Measurements from ENCODE around the gene GPR34. TPM values are rescaled to one million over a fixed set of nuclear protein-coding genes. Genes with fewer than 3 reads are reported as not detected.

Gene GPR34
- total RNA-seq, 2 experiments from 2014 or later = 1.0 to 1.4 TPM

GRCh38 chrX:41737065-41737464 lies 48.3 kb downstream of the GPR34 start:
- DNase-seq = peak; percentile 10
- Mint-ChIP-seq H3K27ac (peak overlapping the region; percentile 64), H3K36me3 (peaks cover 2% of the 10 kb centered on the region), H3K9me3 (no peaks in the 10 kb centered on the region), H3K27me3 (no peaks in the 10 kb centered on the region), H3K4me1 (peaks cover 37% of the 10 kb centered on the region), H3K4me3 (no peak overlapping the region)

- DNase-seq = no peak
- Mint-ChIP-seq H3K36me3 (peaks cover 10% of the 10 kb centered on the region), H3K27ac (no peak overlapping the region), H3K4me3 (no peak overlapping the region), H3K27me3 (no peaks in the 10 kb centered on the region), H3K4me1 (peaks cover 35% of the 10 kb centered on the region), H3K9me3 (no peaks in the 10 kb centered on the region)
Observed at GRCh38 chrX:41739871-41740270, 51.1 kb downstream of the GPR34 start.

Other genes starting within 250 kb of the GPR34 start
- not detected for gene NYX, start 241.6 kb upstream of the GPR34 start, total RNA-seq
- under 1 TPM; 0.12 to 0.14 TPM for gene GPR82, start 35.2 kb downstream of the GPR34 start, total RNA-seq
- gene CASK, start 234.6 kb downstream of the GPR34 start, total RNA-seq = 10 to 100 TPM; 16.6 to 20.4 TPM